Hepatocyte (in vitro differentiated cells): ENCODE measurements around the gene PIGA.

Experiments
- EZH2phosphoT487 ChIP-seq: fragments of 200-600 bp; sonication (generic); IDR thresholded peaks from one replicate; pipeline ENCODE4 v1.6.1; 2018; ENCODE audit warnings: antibody characterized with exemption, mild to moderate bottlenecking, low read depth, moderate library complexity; ENCODE audit not compliant: unreplicated experiment, severe bottlenecking
- TF ChIP-seq, protein P1 (sequence below): fragments of 200-600 bp; sonication (generic); IDR thresholded peaks from 2 replicates; pipeline ENCODE4 v1.5.1; 2016; ENCODE audit warnings: antibody characterized with exemption, mild to moderate bottlenecking; ENCODE audit not compliant: poor library complexity

DNA sequence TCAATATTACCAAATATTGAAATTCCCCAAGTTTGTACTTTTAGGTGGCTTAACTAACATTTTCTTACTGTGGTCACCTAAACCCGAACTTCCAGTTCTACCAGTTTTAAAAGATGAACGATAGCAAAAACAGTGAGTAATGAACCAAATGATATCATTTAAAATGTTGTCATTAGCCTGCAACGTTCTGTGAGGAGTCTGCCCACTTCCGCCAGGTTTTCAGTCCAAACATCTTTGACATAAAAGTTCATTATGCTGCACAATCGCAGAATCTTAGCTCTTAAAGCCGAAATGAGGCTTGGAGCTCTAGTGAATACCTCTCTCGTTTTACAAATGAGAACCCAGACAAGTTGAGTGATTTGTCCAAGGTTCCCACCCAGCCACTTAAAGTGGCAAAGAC lies 762 bp downstream of the PIGA start:
- TF ChIP-seq, protein P1, sequence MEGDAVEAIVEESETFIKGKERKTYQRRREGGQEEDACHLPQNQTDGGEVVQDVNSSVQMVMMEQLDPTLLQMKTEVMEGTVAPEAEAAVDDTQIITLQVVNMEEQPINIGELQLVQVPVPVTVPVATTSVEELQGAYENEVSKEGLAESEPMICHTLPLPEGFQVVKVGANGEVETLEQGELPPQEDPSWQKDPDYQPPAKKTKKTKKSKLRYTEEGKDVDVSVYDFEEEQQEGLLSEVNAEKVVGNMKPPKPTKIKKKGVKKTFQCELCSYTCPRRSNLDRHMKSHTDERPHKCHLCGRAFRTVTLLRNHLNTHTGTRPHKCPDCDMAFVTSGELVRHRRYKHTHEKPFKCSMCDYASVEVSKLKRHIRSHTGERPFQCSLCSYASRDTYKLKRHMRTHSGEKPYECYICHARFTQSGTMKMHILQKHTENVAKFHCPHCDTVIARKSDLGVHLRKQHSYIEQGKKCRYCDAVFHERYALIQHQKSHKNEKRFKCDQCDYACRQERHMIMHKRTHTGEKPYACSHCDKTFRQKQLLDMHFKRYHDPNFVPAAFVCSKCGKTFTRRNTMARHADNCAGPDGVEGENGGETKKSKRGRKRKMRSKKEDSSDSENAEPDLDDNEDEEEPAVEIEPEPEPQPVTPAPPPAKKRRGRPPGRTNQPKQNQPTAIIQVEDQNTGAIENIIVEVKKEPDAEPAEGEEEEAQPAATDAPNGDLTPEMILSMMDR = no peak
- no peak for TF ChIP-seq EZH2phosphoT487
